C4-2B (cell line): Measurements from ENCODE around the gene PLD5.

Experiments used
- CTCF ChIP-seq: fragments of 450-650 bp; conservative IDR thresholded peaks from 2 replicates; pipeline ENCODE4 v1.5.1; 2017; ENCODE audit warnings: mild to moderate bottlenecking
- ZFX ChIP-seq: fragments of 450-650 bp; IDR thresholded peaks from 2 replicates; pipeline ENCODE4 v1.6.1; 2017

GRCh38 chr1:242081446-242081845 lies 443.1 kb downstream of the PLD5 start:
- TF ChIP-seq CTCF (no peak), ZFX (no peak)
